ENCODE results near the gene NRXN2.
"Not testable (repeated sequence)": the region's sequence is repeated elsewhere in the genome, so short reads cannot be mapped to it uniquely, and the experiment has no call there.

NRXN2 gene

DNA sequence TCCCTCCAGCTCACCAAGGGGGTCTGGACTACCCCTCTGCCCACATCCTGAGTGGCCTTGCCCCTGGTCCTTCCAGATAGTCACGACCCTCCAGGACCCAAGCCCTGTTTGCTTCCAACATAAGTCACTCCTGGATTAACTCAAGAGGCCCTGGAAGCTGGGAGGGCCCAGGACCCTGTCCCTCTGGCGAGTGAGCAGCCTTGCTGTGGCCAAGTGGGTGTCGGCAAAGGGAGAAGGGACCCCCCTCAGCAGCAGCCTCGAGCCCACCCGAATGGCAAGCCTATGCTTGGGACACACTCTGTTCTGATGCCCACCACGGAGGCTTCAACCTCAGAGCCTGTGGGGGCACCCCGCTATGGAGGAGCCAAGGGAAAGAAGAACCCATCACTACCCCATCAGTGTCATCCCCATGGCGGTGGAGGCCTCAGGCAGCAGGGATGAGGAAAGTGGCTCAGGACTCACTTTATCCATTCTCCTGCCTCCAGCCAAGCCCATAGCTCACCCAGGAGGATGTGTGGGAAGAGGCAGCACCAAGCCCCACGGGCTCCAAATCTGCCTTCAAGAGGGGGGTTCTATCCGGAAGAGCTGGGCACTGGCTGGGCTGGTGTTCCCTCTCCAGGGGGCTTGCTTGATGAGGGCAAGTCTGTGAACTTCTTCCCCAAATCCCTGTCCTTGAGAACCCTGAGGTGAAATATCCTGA, 119.4 kb downstream of the NRXN2 start:
- DNase-seq, result no peak

DNA sequence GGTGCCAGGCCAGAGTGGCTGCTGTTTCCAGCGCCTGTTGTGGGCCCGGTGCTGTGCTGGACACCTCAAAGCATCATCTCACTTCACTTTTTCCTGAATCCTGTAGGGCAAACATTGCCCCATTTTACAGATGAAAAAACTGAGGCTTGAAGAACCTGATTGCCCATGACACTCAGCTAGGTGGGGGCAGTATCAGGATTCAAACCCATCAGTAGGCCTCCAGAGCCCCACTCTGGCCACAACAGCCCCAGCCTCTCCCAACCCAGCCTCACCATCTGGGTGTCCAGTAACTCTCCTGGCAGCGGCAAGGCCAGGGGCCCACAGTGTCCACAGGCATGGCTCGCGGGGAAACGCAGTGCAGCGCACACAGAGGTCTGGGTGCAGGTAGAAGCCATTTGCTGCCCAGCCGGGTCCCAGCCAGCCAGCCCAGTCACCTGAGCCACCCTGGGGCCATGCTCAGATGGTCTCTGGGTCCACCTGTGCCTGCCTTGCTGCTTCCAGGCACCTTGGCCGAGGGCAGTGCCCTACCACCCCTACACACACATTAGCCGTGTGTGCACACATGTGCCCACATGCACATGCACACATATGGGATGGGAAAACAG, 120.4 kb downstream of the NRXN2 start:
- no peak for DNase-seq

DNA sequence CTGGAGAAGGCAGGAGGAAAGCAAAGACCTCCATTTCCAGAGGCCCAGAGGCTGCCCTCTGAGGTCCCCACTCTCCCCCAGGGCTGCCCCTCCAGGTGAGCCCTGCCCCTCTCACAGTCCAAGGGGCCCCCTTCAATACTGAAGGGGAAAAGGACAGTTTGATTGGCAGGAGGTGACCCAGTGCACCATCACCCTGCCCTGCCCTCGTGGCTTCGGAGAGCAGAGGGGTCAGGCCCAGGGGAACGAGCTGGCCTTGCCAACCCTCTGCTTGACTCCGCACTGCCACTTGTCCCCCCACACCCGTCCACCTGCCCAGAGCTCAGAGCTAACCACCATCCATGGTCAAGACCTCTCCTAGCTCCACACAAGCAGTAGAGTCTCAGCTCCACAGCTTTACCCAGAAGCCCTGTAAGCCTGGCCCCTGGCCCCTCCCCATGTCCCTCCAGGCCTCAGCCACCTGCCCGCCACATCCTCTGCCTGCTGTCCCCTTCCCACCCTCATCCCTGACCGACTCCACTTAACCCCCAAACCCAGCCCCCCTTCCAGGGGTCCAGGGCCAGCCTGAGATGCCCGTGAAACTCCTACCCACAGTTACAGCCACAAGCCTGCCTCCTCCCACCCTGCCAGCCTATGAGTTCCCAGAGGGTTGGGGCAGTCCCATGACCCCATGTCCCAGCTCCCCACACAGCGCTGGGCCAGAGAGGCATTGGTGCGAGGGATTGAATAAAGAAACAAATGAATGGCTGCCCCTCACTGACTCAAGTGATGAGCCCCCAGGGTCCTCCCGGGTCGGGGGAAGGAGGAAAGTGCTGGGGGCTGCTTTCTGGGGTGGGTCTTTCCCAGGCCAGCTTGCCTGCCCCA, 121.2 kb downstream of the NRXN2 start:
- no peak for DNase-seq

DNA sequence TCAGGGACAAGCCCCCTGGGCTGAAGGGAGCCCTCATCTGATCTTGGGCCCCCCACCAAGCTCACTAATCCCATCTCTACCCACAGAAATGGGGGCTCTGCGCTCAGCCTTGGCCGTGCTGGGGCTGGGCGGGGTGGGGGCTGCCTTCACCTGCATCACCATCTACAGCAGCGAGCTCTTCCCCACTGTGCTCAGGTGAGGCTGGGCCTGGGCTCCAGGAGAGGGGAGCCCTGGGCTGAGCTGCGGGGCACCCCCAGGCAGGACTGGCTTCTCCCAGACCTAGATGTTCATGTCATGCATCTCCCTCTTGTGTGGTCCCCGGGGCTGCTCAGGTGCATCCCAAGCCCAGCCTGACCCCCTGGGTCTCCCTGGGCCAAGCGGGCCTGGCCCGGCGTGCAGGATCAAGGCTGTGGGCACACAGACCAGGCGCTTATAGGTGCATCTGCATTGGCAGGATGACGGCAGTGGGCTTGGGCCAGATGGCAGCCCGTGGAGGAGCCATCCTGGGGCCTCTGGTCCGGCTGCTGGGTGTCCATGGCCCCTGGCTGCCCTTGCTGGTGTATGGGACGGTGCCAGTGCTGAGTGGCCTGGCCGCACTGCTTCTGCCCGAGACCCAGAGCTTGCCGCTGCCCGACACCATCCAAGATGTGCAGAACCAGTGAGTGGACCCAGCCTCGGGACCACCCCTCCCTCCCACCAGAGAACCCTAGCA, 122.6 kb downstream of the NRXN2 start:
- no peak for DNase-seq

DNA sequence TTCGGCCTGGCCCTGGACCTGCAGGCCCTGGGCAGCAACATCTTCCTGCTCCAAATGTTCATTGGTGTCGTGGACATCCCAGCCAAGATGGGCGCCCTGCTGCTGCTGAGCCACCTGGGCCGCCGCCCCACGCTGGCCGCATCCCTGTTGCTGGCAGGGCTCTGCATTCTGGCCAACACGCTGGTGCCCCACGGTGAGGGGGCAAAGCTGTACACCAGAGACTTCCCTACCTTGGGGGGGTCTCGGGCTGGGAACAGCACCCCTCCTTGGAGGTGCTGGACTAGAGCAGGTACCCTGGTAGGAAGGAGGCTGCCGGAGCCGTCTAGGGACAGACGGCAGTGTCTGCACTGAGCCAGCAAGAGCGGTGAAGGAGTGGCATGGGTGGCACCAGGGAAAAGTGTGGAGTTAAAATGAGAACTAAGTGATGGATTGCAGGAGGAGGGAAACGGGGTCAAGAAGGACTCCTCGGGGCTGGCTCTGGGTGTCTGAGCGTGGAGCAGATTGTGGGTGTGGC, 123.2 kb downstream of the NRXN2 start:
- DNase-seq, result no peak

DNA sequence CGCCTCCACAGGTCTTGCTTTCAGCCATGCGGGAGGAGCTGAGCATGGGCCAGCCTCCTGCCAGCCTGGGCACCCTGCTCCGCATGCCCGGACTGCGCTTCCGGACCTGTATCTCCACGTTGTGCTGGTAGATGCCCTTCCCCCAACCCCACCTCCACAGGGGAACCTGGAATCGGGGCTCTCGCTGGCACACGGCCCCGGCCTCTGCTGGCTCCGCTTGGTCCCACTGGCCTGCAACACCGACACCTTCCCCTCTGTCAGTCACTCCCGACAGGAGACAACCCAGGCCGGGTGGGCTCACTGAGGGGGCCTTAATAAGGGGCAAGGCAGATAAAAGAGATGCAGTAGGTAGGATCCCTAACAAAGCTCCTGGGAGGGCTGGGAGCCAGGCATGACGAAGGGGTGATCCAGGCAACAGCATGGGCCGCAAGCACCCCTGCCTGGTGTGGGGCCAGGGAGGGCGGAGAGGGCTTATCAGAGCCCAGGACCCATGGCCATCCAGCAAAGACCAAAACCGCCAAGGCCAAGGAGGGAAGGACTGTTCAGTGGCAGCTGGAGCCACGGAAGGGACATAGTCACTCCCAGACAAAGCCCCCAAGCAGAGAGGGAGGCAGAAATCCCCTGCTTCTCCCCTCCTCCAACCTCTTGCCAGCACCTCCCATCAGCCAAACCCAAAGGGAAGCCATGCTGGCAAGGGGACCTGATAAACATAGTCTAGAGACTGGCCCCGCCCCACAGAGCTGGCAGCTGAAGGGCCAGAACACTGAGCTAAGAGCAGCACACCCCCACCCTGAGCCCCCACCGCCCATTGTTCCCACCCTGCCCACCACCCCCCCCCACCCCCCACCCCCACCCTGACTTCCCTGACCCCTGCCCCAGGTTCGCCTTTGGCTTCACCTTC, 124.0 kb downstream of the NRXN2 start:
- no peak for DNase-seq

DNA sequence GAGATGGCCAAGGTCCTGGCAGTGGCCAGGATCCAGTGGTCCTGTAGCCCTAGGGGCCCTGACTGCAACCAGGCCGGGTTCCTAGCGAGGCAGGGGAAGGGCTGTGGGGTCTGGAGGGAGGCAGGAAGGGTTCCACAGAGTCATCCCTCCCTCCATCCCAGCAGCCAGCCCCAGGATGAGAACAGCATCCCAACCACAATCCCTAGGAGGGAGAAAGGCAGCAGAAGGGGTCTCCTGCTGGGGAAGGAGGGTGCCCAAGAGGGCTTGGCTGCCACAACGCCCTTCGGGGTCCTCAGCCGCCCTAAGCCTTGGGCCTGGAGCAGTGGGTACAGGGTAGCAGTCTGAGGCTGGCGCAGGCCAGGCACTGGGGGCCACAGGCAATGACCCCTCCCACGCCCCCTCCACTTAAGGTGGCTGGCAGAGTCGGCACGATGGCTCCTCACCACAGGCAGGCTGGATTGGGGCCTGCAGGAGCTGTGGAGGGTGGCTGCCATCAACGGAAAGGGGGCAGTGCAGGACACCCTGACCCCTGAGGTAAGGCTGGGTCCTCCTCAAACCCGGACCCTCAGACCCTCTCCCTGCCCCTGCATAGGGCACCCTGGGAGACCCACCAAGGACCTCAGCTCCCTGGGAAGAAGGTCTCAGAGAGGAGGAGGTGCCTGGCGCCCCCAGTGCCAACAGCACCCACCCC, 124.7 kb downstream of the NRXN2 start:
- no peak for DNase-seq

DNA sequence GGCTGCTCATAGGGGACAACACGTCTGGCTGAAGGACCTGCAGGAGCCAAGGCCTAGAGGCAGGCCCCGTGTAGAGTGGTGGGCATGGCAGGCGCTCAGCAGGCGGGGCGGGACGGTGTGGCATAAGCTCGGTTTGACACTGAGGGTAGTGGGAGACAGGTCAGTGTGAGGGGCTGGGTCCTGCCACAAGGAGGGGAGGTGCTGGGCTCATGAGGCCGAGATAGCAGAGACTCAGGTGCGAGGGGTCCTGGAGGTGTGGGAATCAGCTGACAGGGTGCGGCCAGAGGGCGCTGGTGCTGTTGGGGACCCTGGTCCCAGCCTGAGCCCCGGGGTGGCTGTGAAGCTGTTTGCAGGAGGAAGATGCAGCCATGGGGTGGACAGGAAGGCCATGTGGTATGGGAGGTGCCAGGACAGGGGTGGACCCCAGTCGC, 125.3 kb downstream of the NRXN2 start:
- DNase-seq, result no peak

DNA sequence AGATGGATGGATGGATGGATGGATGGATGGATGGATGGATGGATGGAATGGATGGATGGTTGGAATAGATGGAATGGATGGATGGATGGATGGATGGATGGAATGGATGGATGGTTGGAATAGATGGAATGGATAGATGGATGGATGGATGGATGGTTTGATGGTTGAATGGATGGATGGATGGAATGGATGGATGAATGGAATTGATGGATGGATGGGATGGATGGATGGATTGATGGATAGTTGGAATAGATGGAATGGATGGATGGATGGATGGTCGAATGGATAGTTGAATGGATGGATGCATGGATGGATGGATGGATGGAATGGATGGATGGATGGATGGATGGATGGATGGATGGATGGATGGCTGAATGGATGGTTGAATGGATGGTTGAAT, 127.1 kb downstream of the NRXN2 start:
- DNase-seq, result not testable (repeated sequence)

DNA sequence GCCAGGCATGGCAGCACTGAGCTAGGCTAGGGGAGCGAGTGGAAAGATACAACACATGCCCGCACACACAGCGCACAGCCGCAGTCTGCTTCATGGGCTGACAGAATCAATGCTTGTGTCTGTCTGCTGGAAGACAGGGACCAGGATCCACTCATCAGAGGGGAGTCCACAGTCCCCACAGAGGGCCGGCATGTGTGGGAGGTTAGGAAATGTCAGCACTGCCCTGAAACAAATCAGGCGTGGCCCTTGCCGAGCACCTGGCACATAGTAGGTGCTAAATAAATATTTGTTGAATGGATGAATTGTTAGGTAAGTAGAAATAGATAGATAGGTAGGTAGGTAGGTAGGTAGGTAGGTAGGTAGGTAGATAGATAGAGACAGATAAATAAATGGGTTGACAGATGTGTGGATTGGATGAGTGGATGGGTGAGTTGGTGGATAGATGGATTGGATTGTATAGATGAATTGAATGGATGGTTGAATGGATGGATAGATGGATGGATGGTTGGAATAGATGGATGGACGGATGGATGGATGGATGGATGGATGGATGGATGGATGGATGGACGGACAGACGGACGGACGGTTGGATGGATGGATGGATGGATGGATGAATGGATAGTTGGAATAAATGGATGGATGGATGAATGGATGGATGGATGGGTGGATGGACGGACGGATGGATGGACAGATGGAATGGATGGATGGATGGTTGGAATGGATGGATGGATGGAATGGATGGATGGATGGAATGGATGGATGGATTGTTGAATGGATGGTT, 128.6 kb downstream of the NRXN2 start:
- DNase-seq, result no peak

DNA sequence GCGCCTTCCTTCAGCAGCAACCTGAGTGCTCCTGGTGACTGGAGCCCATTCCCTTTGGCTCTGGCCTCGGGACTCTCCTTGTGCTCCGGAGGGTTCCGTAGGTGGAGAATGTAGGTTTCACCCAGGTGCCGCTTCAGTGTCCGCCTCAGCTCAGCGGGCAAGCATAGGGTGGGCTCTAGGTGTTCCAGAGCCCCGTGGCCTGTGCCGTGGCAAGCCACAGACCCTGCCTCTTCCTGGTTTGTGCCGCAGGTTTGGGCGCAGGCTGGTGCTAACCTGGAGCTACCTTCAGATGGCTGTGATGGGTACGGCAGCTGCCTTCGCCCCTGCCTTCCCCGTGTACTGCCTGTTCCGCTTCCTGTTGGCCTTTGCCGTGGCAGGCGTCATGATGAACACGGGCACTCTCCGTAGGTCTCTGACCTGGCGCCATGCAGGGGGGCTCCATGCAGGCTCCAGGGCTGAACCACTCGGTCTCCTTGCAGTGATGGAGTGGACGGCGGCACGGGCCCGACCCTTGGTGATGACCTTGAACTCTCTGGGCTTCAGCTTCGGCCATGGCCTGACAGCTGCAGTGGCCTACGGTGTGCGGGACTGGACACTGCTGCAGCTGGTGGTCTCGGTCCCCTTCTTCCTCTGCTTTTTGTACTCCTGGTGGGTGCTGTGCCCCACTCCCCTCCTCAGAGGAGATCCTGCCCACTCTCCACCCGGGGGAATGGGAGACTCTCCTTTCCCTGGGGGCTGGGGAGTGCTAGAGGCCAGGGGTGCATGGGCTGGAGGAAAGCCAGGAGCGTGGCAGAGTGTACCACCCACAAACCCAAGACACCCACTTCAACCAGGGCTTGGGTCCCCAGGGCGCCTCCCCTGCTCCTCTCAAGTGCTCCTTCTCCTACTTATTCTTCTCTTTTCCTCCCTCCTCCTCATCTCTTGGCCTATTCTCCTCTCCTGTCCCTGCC, 129.6 kb downstream of the NRXN2 start:
- no peak for DNase-seq

DNA sequence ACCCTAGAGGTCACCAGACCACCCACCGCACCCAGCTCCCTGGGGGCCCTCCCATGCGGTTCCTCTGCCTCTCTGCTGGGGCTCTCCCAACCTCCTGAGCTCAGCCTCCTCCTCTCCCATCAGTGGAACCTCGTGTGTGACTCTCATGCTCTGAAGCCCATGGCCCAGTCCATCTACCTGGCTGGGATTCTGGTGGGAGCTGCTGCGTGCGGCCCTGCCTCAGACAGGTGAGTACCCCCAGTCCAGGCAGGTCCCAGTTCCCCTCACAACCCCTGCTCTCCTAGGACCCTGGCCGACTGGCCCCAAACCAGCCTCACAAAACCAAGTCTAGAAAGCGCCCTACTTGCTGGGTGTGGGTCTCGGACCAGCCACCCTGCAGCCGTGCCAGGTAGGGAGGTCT, 130.3 kb downstream of the NRXN2 start:
- no peak for DNase-seq

DNA sequence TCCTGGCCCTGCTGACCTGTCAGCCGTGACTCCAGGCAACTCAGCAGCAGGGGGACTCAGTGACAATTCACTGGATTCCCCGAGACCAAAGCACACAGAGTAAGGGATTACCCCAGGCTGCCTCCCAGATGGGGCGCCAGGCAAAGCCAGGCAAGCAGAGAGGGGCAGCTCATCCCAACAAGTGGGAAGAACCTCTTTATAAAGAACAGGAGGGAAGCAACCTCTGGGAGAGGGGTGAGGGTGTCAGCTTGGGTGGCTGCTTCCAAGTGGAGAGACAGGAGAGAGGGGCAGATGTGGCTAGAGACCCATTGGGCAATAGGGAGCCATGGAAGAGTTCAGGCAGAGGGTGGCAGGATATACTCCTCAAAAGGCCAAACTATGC, 130.8 kb downstream of the NRXN2 start:
- DNase-seq, result no peak

DNA sequence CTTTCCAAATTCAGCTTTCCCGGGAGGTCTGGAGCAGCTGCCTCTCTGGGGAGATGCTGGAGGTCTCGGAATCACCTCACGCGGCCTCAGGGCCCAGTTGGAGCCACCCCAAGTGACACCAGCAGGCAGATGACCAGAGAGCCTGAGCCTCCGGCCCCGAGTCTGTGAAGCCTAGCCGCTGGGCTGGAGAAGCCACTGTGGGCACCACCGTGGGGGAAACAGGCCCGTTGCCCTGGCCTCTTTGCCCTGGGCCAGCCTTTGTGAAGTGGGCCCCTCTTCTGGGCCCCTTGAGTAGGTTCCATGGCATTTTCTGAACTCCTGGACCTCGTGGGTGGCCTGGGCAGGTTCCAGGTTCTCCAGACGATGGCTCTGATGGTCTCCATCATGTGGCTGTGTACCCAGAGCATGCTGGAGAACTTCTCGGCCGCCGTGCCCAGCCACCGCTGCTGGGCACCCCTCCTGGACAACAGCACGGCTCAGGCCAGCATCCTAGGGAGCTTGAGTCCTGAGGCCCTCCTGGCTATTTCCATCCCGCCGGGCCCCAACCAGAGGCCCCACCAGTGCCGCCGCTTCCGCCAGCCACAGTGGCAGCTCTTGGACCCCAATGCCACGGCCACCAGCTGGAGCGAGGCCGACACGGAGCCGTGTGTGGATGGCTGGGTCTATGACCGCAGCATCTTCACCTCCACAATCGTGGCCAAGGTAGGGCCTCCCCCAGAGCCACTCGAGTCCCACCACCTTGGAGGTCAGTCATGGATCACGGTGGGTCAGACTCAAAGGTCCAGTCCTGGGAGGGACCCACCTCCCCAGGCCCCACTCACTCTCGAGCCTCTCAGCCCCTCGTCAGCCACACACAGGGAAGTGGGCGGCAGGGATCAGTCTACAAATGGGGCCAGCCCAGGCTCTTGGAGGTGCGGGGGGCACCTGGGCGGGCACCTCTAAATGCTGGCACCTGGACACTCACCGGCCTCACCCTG, 131.5 kb downstream of the NRXN2 start:
- no peak for DNase-seq

DNA sequence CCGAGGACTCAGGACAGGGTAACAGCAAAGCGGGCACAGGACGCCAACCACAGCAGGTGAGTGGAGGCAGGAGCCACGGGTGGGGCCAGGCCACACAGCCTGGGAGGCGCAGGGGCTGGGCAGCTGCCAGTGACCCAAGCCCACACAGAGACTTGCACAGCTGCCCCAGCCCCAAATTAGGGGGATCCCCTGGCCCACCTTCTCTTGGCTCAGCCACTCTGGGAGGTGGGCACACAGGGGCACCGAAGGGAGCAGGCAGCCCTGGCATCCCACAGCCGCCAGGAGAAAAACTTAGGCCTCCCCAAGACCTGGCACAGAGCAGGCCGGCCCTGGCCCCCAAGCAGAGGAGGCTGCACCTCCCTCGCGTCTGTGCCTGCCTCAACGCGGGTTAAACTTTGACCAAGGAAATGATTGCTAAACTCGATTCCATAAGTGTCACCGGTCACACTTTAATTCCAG, 132.2 kb downstream of the NRXN2 start, which contains the start of gene SLC22A12:
SLC22A12 (plus strand) TSS at position 458 of the 459 bp plus-strand sequence. CDS start 337 bp downstream, outside the sequence.
- DNase-seq, result no peak

DNA sequence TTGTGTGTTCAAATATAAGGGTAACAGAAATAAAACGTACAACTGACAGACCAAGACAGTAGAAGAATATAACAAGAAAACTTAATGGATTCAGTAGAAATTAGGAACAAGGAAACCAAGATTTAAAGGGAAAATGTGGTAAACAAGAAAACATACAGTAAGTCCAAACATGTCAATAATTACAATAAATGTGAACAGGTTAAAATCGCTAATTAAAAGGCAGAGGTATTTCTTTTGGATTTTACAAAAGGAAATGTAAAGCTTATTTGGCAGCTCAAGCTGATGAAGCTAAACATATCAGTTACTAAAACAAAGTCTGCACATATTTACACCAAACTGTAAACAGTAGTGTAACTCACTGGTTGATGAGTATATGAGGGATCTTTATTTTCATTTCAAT, 134.3 kb downstream of the NRXN2 start:
- DNase-seq, result no peak

DNA sequence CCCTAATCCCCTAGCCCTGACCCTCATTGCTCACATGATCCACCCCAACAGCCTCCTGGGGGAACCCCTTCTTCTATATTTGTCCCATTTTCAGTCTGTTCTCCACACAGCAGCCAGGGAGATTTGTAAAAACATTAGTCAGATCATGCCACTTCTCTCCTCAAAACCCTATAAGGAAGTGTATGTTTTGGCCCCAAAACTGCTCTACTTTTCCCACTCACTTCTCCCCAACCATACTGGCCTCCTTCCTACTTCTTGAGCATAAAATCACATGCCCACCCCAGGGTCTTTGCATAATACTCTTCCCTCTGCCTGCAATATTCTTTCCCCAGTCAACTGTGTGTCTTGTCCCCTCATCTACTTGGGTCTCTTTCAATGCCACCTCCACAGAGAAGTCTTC, 136.6 kb downstream of the NRXN2 start:
- DNase-seq, result peak; percentile 66 to 71

DNA sequence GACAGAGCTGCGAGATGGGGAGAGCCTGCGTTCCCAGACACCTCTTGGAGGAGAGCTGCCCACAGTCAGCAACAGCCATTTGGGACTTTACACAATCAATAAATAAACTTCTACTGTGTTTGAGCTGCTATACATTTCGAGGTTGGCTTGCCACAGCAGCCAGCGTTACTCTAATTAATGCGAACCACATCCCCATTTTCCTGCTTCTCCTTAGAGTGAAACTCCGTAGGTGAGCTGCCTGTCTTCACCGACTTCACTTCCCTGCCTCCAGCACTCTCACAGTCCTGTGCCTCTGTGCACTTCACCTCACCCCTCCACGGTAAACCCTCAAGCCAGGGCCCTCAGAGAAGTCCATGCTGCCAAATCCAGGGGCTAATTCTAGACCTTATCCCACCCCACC, 137.8 kb downstream of the NRXN2 start:
- peak in 1 of 2 donors; percentile 26 for DNase-seq
